Endothelial cell of umbilical vein (primary cell): ENCODE results near the gene LRP11.

Source experiments
- CTCF ChIP-seq, 2 donors: IDR thresholded peaks; 1 replicate in 1 of 2; 2 replicates in 1 of 2; pipeline ENCODE4 v1.5.1; 2011; ENCODE audit warnings: low read length in 2 of 2, mild to moderate bottlenecking in 2 of 2, moderate library complexity in 2 of 2, control low read depth in 1 of 2, inconsistent platforms in 1 of 2, low read depth in 1 of 2; ENCODE audit not compliant: insufficient read depth in 1 of 2; ENCODE audit errors: extremely low read depth in 1 of 2
- EZH2 ChIP-seq: IDR thresholded peaks from 2 replicates; pipeline ENCODE4 v1.6.1; 2012; ENCODE audit warnings: borderline replicate concordance, low read depth, mild to moderate bottlenecking, moderate library complexity, low read length, inconsistent platforms; ENCODE audit not compliant: severe bottlenecking
- FOS ChIP-seq: IDR thresholded peaks from 2 replicates; pipeline ENCODE4 v1.6.1; 2011; ENCODE audit warnings: mild to moderate bottlenecking, low read length, moderate library complexity, borderline replicate concordance; ENCODE audit not compliant: insufficient read depth
- POLR2A ChIP-seq: IDR thresholded peaks from 2 replicates; pipeline ENCODE4 v1.6.1; 2012; ENCODE audit warnings: low read depth, mild to moderate bottlenecking, control low read depth, low read length
- POLR2AphosphoS5 ChIP-seq: IDR thresholded peaks from 2 replicates; pipeline ENCODE4 v1.6.1; 2012; ENCODE audit warnings: low read depth, mild to moderate bottlenecking, control low read depth, low read length, moderate library complexity; ENCODE audit not compliant: insufficient read depth

DNA sequence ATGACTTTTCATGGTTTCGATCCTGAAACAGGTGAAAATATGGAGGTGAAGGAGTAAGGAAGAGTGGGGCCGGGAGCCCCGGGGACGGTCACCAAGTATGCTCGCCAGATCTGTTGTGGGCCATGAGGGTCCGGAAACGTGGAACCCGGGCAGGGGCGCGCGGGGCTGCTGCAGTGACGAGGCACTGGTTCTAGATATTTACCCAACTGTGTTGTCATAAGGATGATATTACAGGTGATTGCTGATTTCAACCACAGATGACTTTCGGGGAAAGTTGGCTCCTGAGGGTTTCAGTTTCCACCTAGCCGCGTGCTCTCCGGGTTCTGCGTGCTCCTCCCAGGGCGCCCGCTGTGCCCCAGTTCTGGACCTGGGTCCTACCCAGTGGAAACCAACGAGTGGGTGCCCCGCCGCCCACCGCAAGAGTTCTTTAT, 46.6 kb upstream of the LRP11 start:
- no peak for TF ChIP-seq POLR2A
- no peak for TF ChIP-seq CTCF (IDR thresholded peaks at IDR 0.05; ENCODE audit: extremely low read depth in 1 of 2, insufficient read depth in 1 of 2, low read depth in 1 of 2, low read length in 2 of 2)
- no peak for TF ChIP-seq FOS
- TF ChIP-seq POLR2AphosphoS5, result no peak
- no peak for TF ChIP-seq EZH2
